GM19395 (cell line): ENCODE results near the gene ZNF808.
A peak's percentile ranks its signal among the peaks of the same experiment; 100 is the strongest.
"Not testable (repeated sequence)": the region's sequence is repeated elsewhere in the genome, so short reads cannot be mapped to it uniquely, and the experiment has no call there.

Experiments
- ATAC-seq: cut with Tn5 transposase; IDR thresholded peaks from one replicate; pipeline ENCODE4 v1.9.1; 2021; ENCODE audit warnings: mild to moderate bottlenecking, moderate library complexity; ENCODE audit not compliant: unreplicated experiment

The ZNF808 gene

GRCh38 chr19:52527134-52527955 is at the start of gene ZNF808:
ZNF808 (plus strand) TSS chr19:52527668; CDS start chr19:52543285, 15,617 bp downstream.
- peak; percentile 91 for ATAC-seq

- not testable (repeated sequence) for ATAC-seq
These were observed 43.2 kb upstream of the ZNF808 start for GRCh38 chr19:52484111-52484743.

GRCh38 chr19:52485064-52485463 is 42.4 kb upstream of the ZNF808 start:
- not testable (repeated sequence) for ATAC-seq

DNA sequence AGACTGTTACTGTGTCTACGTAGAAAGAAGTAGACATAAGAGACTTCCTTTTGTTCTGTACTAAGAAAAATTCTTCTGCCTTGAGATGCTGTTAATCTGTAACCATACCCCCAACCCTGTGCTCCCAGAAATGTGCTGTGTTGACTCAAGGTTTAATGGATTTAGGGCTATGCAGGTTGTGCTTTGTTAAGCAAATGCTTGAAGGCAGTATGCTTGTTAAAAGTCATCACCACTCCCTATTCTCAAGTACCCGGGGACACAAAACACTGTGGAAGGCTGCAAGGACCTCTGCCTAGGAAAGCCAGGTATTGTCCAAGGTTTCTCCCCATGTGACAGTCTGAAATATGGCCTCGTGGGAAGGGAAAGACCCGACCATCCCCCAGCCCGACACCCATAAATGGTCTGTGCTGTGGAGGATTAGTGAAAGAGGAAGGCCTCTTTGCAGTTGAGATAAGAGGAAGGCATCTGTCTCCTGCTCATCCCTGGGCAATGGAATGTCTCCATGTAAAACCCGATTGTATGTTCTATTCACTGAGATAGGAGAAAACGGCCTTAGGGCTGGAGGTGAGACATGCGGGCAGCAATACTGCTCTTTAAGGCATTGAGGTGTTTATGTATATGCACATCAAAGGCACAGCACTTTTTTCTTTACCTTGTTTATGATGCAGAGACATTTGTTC is 41.8 kb upstream of the ZNF808 start:
- ATAC-seq, result not testable (repeated sequence)

DNA sequence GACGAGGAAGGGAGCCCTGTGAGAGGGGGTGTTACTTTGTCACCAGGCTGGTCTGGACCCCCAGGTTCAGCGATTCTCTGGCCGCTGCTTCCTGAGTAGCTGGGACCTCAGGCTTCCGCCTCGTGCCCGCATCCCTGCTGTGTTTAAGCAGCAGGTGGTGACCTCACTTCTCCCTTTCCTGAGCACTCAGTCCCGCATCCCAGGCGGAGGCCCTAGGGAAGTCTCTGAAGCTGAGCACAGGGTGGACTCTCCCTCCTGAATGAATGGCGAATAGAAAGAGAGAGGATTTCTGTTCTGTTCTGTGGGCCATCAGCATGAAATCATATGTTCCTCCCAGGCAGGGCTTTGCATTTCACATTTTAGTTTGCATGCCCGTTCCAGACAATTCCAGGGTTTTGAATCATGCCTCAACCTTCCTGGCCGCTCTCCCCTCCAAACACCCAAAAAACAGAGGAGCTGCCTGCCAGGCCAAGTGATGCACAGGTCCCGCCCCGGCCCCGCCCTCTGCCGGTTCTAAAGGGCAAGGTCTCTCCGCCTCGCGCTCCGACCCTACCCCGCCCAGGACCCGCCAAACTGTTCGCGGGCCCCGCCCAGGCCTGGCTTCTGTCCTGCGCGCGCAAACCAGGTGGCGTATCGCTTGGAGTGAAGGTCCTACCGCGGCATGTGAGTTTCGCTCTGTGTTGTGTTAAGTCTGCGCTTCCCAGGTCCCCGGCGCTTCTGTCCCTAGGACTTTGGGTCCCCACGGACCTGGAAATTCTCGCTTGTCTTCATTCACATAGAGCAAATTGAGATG is 35.1 kb upstream of the ZNF808 start:
- no peak for ATAC-seq

- ATAC-seq, result no peak
These were observed 34.4 kb upstream of the ZNF808 start for GRCh38 chr19:52492994-52493470.

DNA sequence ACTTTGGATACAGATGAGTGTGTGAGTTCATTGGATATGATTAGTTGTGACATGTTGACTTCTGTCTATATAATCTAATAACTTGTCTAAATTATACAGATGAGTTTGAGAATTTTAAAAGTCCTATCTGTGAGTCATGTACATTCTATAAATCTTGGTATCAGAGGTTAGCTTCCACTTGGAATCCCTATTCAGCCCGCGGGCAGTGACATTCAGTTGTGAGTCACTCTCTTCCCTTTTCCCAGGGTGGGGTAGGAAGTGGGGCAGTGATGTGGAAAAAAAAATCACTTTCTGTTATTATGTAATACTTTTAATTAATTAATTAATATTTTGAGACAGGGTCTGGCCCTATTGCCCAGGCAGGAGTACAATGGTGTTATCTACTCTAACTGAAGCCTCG is 33.0 kb upstream of the ZNF808 start:
- ATAC-seq, result no peak

DNA sequence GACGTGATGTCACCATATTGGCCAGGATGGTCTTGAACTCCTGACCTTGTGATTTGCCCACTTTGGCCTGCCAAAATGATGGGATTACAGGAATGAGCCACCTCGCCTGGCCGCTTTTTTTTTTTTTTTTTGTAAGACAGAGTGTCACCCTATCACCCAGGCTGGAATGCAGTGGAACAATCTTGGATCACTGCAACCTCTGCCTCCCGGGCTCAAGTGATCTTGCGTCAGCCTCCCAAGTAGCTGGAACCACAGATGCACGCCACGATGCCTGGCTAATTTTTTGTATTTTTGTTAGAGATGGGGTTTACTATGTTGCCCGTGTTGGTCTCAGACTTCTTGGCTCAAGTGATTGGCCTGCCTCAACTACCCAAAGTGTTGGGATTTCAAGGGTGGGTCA is 28.9 kb upstream of the ZNF808 start:
- no peak for ATAC-seq

- ATAC-seq, result not testable (repeated sequence)
These were observed 27.0 kb upstream of the ZNF808 start for GRCh38 chr19:52500474-52500873.

- ATAC-seq, result not testable (repeated sequence)
These were observed 26.5 kb upstream of the ZNF808 start for GRCh38 chr19:52500991-52501390.

DNA sequence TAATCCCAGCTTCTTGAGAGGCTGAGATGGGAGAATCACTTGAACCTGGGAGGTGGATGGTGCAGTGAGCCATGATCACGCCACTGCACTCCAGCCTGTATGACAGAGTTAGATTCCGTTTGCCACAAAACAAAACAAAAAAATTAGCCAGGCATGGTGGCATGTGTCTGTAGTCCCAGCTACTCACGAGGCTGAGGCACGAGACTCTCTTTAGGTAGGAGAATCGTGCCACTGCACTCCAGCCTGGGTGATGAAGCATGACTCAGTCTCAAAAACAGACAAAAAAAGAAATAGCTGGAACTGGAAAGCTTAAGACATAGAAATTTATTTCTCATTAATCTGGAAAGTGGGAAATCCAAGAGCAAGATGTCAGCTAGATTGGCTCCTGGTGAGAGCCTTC is 20.2 kb upstream of the ZNF808 start:
- ATAC-seq, result no peak

DNA sequence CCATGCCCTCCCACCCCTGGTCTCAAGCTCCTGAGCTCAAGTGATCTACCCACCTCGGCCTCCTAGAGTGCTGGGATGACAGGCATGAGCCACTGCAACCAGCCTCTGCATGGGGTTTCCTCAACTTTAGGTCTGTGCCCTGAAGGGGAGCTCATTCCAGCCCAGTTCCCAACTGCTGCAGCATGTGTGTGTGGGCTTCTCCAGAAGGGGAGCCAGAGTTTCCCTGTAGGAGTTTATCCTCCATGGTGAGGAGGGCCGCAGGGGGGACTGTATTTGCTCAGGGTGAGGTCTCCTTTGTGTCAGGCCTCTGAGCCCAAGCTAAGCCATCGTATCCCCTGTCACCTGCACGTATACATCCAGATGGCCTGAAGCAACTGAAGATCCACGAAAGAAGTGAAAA is 11.3 kb upstream of the ZNF808 start:
- no peak for ATAC-seq

DNA sequence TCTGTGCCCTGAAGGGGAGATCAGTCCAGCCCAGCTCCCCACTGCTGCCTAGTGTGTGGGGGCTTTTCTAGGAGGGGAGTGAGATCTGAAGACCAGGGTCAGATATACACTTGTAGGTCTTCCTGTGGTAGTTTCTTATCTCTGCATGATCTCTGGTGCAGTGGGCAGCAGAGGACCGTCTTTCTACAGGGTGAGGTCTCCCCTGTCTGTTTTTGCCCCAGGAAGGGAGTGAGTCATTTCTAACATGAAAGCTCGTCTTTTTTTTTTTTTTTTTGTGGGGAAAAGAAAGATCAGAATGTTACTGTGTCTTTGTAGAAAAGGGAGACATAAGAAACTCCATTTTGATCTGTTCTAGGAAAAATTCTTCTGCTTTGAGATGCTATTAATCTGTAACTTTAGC is 8.8 kb upstream of the ZNF808 start:
- ATAC-seq, result no peak

DNA sequence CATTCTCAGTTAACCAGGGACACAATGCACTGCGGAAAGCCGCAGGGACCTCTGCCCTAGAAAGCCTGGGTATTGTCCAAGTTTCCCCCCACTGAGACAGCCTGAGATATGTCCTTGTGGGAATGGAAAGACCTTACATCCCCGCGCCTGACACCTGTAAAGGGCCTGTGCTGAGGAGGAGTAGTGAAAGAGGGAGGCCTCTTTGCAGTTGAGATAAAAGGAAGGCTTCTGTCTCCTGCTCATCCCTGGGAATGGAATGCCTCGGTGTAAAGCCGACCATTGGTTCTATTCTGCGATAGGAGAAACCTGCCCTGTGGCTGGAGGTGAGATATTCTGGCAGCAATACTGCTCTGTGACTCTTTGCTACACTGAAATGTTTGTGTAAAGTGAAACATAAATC is 8.3 kb upstream of the ZNF808 start:
- ATAC-seq, result not testable (repeated sequence)

- no peak for ATAC-seq
These were observed 7.5 kb upstream of the ZNF808 start for GRCh38 chr19:52520013-52520412.

- no peak for ATAC-seq
These were observed 4.9 kb upstream of the ZNF808 start for GRCh38 chr19:52522551-52522950.

- ATAC-seq, result no peak
These were observed 3.4 kb upstream of the ZNF808 start for GRCh38 chr19:52524086-52524485.

DNA sequence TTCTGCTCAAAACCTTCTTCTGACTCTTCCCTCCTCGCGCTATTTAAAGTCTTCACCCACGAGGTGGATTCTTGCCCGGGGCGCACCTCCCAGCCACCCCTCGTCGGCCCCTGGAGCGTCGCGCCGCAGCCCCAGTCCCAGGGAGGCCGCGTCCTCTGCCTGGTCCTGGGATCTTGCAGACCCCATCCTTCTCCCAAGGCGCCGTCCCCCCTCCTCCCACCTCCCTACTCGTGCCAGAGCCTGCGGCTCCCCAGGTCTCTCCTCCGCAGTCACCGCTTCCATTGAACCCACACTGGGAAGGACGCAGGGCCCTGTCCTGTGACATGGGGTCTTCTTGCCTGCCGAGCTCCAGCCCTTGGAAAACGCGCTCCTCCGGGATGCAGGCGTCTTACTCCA is 486 bp downstream of the ZNF808 start:
- peak; percentile 19 for ATAC-seq

DNA sequence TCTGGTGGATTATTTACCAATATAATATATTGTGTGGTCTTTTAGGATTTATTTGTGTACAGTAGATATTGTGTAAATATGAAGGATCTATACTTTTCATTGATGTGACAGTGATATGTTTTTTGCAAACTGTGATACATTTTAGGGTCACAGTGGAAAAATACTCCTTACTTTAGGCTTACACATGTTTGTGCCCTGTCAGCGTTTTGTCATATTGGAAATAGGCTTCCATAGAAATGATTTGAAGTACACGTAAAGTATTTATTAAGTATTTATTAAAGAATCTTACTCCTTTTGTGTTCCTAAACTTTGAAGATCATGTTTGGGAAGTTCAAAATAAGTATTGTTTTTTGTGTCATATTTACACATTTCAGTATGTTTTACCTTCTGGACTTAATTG is 5.0 kb downstream of the ZNF808 start:
- ATAC-seq, result no peak

DNA sequence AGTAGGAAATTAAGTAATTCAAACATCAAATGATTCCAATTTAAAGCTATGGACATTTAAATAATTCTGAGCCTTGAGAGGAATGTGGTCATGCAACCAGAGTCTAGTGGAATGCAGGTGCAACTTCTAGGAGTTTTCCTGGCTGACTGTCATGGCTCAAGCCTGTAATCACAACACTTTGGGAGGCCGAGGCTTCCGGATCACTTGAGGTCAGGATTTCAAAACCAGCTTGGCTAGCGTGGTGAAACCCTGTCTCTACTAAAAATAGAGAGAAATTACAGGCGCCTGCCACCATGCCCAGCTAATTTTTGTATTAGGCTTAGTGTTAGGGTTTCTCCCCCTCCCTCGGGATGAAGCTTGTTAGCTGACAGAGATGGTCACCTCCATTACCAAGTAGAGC is 6.4 kb downstream of the ZNF808 start:
- ATAC-seq, result no peak

DNA sequence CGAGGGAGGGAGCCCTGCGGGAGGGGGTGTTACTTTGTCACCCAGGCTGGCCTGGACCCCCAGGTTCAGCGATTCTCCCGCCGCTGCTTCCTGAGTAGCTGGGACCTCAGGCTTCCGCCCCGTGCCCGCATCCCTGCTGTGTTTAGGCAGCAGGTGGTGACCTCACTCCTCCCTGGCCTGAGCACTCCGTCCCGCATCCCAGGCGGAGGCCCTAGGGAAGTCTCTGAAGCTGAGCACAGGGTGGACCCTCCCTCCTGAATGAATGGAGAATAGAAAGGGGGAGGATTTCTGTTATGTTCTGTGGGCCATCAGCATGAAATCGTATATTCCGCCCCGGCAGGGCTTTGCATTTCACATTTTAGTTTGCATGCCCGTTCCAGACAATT is 7.9 kb downstream of the ZNF808 start:
- ATAC-seq, result peak; percentile 15
